HS-27A (cell line): ENCODE measurements around the gene ADGRL1.
"Not testable (repeated sequence)": the region's sequence is repeated elsewhere in the genome, so short reads cannot be mapped to it uniquely, and the experiment has no call there.

ENCODE experiments used
- DNase-seq: peaks from one replicate; pipeline ENCODE4 v3.0.0-alpha.2; 2012; ENCODE audit warnings: low read depth, missing footprints

ADGRL1 gene

GRCh38 chr19:14205452-14206287 is at the start of gene ADGRL1:
Gene ADGRL1 (minus strand): TSS chr19:14206169. CDS start chr19:14183602, 22,567 bp downstream.
- DNase-seq = not testable (repeated sequence)

GRCh38 chr19:14255316-14255715 is 49.3 kb upstream of the ADGRL1 start:
- not testable (repeated sequence) for DNase-seq

- not testable (repeated sequence) for DNase-seq
Measured at GRCh38 chr19:14253822-14254599, 48.0 kb upstream of the ADGRL1 start.

- not testable (repeated sequence) for DNase-seq
Measured at GRCh38 chr19:14252136-14252535, 46.2 kb upstream of the ADGRL1 start.

GRCh38 chr19:14250870-14251269 is 44.9 kb upstream of the ADGRL1 start:
- DNase-seq = no peak

GRCh38 chr19:14250315-14250714 is 44.3 kb upstream of the ADGRL1 start:
- not testable (repeated sequence) for DNase-seq

- not testable (repeated sequence) for DNase-seq
Measured at GRCh38 chr19:14249891-14250290, 43.9 kb upstream of the ADGRL1 start.

- DNase-seq = not testable (repeated sequence)
Measured at GRCh38 chr19:14249012-14249754, 43.2 kb upstream of the ADGRL1 start.

GRCh38 chr19:14248578-14249011 is 42.6 kb upstream of the ADGRL1 start:
- no peak for DNase-seq

GRCh38 chr19:14247548-14248471 is 41.8 kb upstream of the ADGRL1 start:
- not testable (repeated sequence) for DNase-seq

- not testable (repeated sequence) for DNase-seq
Measured at GRCh38 chr19:14247205-14247547, 41.2 kb upstream of the ADGRL1 start.

GRCh38 chr19:14244393-14244792 is 38.4 kb upstream of the ADGRL1 start:
- not testable (repeated sequence) for DNase-seq

GRCh38 chr19:14243718-14244117 is 37.7 kb upstream of the ADGRL1 start:
- not testable (repeated sequence) for DNase-seq

GRCh38 chr19:14237014-14237941 is 31.3 kb upstream of the ADGRL1 start:
- no peak for DNase-seq

- not testable (repeated sequence) for DNase-seq
Measured at GRCh38 chr19:14232945-14233344, 27.0 kb upstream of the ADGRL1 start.

GRCh38 chr19:14228446-14229071 is 22.6 kb upstream of the ADGRL1 start:
- DNase-seq = not testable (repeated sequence)

- not testable (repeated sequence) for DNase-seq
Measured at GRCh38 chr19:14226498-14226897, 20.5 kb upstream of the ADGRL1 start.

GRCh38 chr19:14222886-14223285 is 16.9 kb upstream of the ADGRL1 start:
- no peak for DNase-seq

GRCh38 chr19:14221345-14221744 is 15.4 kb upstream of the ADGRL1 start:
- not testable (repeated sequence) for DNase-seq
